GM12878 (cell line): ENCODE results near the gene CYP2J2. TPM values are rescaled to one million over a fixed set of nuclear protein-coding genes. Genes with fewer than 3 reads are reported as not detected.

Experiments
- ATAC-seq: fragments of 200-7000 bp; cut with Tn5 transposase; 3 replicates; pipeline ENCODE4 v1.9.1; 2020; ENCODE audit warnings: mild to moderate bottlenecking, moderate library complexity
- BruUV-seq: library from RNA; stranded (reverse); fragments of 400-500 nt; replicated peaks from 2 replicates; lab custom pipeline; 2021; lab: Mats Ljungman, UMichigan
- CTCF ChIA-PET: fragments of 300-600 bp; sonication (Branson Sonifier 250); formaldehyde crosslinking; extraction: SDS; loops from one replicate; lab custom pipeline; 2021; ENCODE audit warnings: inconsistent platforms; lab: Yijun Ruan, JAX
- POLR2A ChIA-PET: fragments of 350-600 bp; formaldehyde crosslinking; extraction: SDS; loops from one replicate; lab custom pipeline; 2021; ENCODE audit warnings: inconsistent platforms; lab: Charles Lee
- RAD21 ChIA-PET: fragments of 300-600 bp; sonication (Branson Sonifier 250); formaldehyde crosslinking; loops from one replicate; lab custom pipeline; 2023; ENCODE audit warnings: antibody characterized with exemption; ENCODE audit not compliant: unreplicated experiment; lab: Charles Lee
- SMC1A ChIA-PET: fragments of 300-600 bp; sonication (Branson Sonifier 250); formaldehyde crosslinking; loops from one replicate; lab custom pipeline; 2023; ENCODE audit not compliant: unreplicated experiment, uncharacterized antibody; lab: Charles Lee
- DNase-seq: peaks from one replicate; pipeline ENCODE4 v3.0.0-alpha.2; 2011; ENCODE audit warnings: low read depth, low spot score
- FAIRE-seq: peaks from 3 replicates; lab custom pipeline; 2011; peaks lifted over from hg19 to GRCh38; lab: Jason Lieb, UNC
- H2AFZ ChIP-seq: 2 replicates; pipeline ENCODE4 v1.6.0; 2011; ENCODE audit warnings: low read depth, low read length, control low read depth; ENCODE audit not compliant: control insufficient read depth
- H3K27ac ChIP-seq: 2 replicates; pipeline ENCODE4 v1.5.1; 2011; ENCODE audit warnings: control low read depth; ENCODE audit not compliant: control insufficient read depth, insufficient read depth
- H3K27me3 ChIP-seq, 2 experiments: replicated peaks in 1 of 2; 2 replicates each; pipeline versions ENCODE4 v1.6.0 to v1.6.1; 2011; ENCODE audit warnings: low read length in 1 of 2; ENCODE audit not compliant: control insufficient read depth in 2 of 2, insufficient read depth in 2 of 2
- H3K36me3 ChIP-seq, 2 experiments: 2 replicates each; pipeline ENCODE4 v1.5.1; 2011; ENCODE audit warnings: low read length in 1 of 2; ENCODE audit not compliant: control insufficient read depth in 2 of 2, insufficient read depth in 2 of 2
- H3K4me1 ChIP-seq: 2 replicates; pipeline ENCODE4 v1.6.1; 2011; ENCODE audit warnings: mild to moderate bottlenecking, low read length, moderate library complexity, mixed read lengths; ENCODE audit not compliant: control insufficient read depth, insufficient read depth
- H3K4me2 ChIP-seq: 2 replicates; pipeline ENCODE4 v1.6.0; 2011; ENCODE audit warnings: control low read depth; ENCODE audit not compliant: control insufficient read depth, insufficient read depth
- H3K4me3 ChIP-seq: fragments of 200-600 bp; sonication (generic); 2 replicates; pipeline ENCODE4 v1.5.1; 2016
- H3K79me2 ChIP-seq: 2 replicates; pipeline ENCODE4 v1.6.0; 2011; ENCODE audit warnings: low read length; ENCODE audit not compliant: control insufficient read depth, insufficient read depth
- H3K9ac ChIP-seq: 2 replicates; pipeline ENCODE4 v1.8.0; 2011; ENCODE audit warnings: low read length, control low read depth, mixed read lengths; ENCODE audit not compliant: control insufficient read depth, insufficient read depth
- H3K9me3 ChIP-seq: replicated peaks from 3 replicates; pipeline ENCODE4 v1.5.1; 2011; ENCODE audit warnings: mild to moderate bottlenecking, low read length; ENCODE audit not compliant: control insufficient read depth, insufficient read depth
- H4K20me1 ChIP-seq: 2 replicates; pipeline ENCODE4 v1.6.0; 2011; ENCODE audit not compliant: control insufficient read depth, insufficient read depth
- CBX5 ChIP-seq: sonication (generic); IDR thresholded peaks from 2 replicates; pipeline ENCODE4 v1.6.1; 2016; ENCODE audit warnings: low read depth, moderate library complexity, mild to moderate bottlenecking, inconsistent platforms
- EZH2 ChIP-seq: IDR thresholded peaks from 2 replicates; pipeline ENCODE4 v1.6.1; 2012; ENCODE audit warnings: low read depth, mild to moderate bottlenecking, control low read depth, inconsistent platforms, low read length, borderline replicate concordance; ENCODE audit not compliant: control insufficient read depth
- IRF3 ChIP-seq: fragments of 450-650 bp; IDR thresholded peaks from 2 replicates; pipeline ENCODE4 v1.6.1; 2014; ENCODE audit warnings: mild to moderate bottlenecking
- IRF5 ChIP-seq: fragments of 450-650 bp; IDR thresholded peaks from 2 replicates; pipeline ENCODE4 v1.6.1; 2017; ENCODE audit warnings: borderline replicate concordance
- LARP7 ChIP-seq: fragments of 450-650 bp; IDR thresholded peaks from 2 replicates; pipeline ENCODE4 v1.6.1; 2017; ENCODE audit warnings: mild to moderate bottlenecking
- MLLT1 ChIP-seq: fragments of 450-650 bp; IDR thresholded peaks from 2 replicates; pipeline ENCODE4 v1.6.1; 2016; ENCODE audit warnings: mild to moderate bottlenecking
- PKNOX1 ChIP-seq: fragments of 450-650 bp; IDR thresholded peaks from 2 replicates; pipeline ENCODE4 v1.6.1; 2016; ENCODE audit warnings: mild to moderate bottlenecking
- SP1 ChIP-seq: IDR thresholded peaks from one replicate; pipeline ENCODE4 v1.6.1; 2011; ENCODE audit warnings: low read depth, low read length
- WGBS: methylation state at CpG from one replicate; pipeline ENCODE4 v1.1.6; 2016; ENCODE audit warnings: low lambda C conversion rate; ENCODE audit not compliant: insufficient replicate concordance, insufficient coverage; ENCODE audit errors: missing lambda C conversion rate; 5-methylcytosine and 5-hydroxymethylcytosine counted together
- in situ Hi-C: fragments of 300-500 bp; cut with MboI; formaldehyde crosslinking; loops from 9 replicates; pipeline ENCODE4 v1.14.3; 2018; ENCODE audit warnings: mixed read lengths
- intact Hi-C: fragments of 100-400 bp; cut with micrococcal nuclease; formaldehyde crosslinking; loops from one replicate; pipeline ENCODE4 v1.14.2; 2022; ENCODE audit not compliant: unreplicated experiment
- polyA plus RNA-seq, 11 experiments: library from polyadenylated mRNA; depleted of rRNA in 4 of 11; unstranded in 6 of 11; stranded (reverse) in 5 of 11; fragments of >200 nt; fragmentation: Nextera tagmentation in 4 of 11; fragmentation: Illumina TruSeq in 1 of 11; extraction: Ambion mirVana in 4 of 11; extraction: Trizol in 1 of 11; gene quantifications; 1 replicate in 1 of 11; 2 replicates in 10 of 11; pipeline versions ENCODE4 v1.2.1 to v1.2.3, GENCODE V29; 2011 to 2016; ENCODE audit warnings: inconsistent platforms in 2 of 11, missing spikeins in 2 of 11, low read depth in 1 of 11
- total RNA-seq, 4 experiments: library from RNA; depleted of rRNA in 3 of 4; stranded (reverse); fragments of >200 nt in 3 of 4; fragmentation: Illumina TruSeq in 1 of 4; extraction: Trizol in 1 of 4; gene quantifications; 2 replicates each; pipeline versions ENCODE4 v1.2.1 to v1.2.3, GENCODE V29; 2013 to 2021

Gene CYP2J2
- total and polyA plus RNA-seq, 10 of the 15 experiments (the other 5 are each of a cell fraction or from before 2014, with no cell fraction given), result 0.06 to 0.34 (median 0.10) TPM; not detected in 3

- intact Hi-C loops, result no loop called here
- Histone ChIP-seq H3K4me1 (no peaks in the 10 kb centered on the region), H3K9ac (no peak overlapping the region), H3K9me3 (no peaks in the 10 kb centered on the region; the same call in 2 of the 3 replicates), H3K27ac (no peak overlapping the region), H2AFZ (no peak overlapping the region), H3K36me3 (no peaks in the 10 kb centered on the region), H4K20me1 (no peaks in the 10 kb centered on the region), H3K27me3 (no peaks in the 10 kb centered on the region), H3K79me2 (no peaks in the 10 kb centered on the region), H3K4me3 (no peak overlapping the region), H3K4me2 (no peak overlapping the region)
- 57% methylated on average over 10 of the region's 10 CpGs for WGBS
- FAIRE-seq, result no peak
- ChIA-PET POLR2A (no interaction called here), RAD21 (no interaction called here), SMC1A (no interaction called here), CTCF (interaction anchor here (1.2 kb wide), 1 partner anchor 30 kb away, joined by 4 read pairs; no protein-coding TSS in a partner anchor)
- no TSS peak for BruUV-seq
- TF ChIP-seq SP1 (no peak), LARP7 (no peak), IRF3 (no peak), EZH2 (no peak), PKNOX1 (peak; percentile 75), IRF5 (no peak), CBX5 (no peak), MLLT1 (no peak)
- in situ Hi-C loops, result no loop called here
- peak; percentile 55 for ATAC-seq
- DNase-seq, result no peak
Observed at GRCh38 chr1:59917026-59917784, 9.4 kb downstream of the CYP2J2 start.
